OCI-LY3 (cell line): ENCODE results near the gene NINJ1.

Experiments
- EZH2phosphoT487 ChIP-seq: fragments of 200-600 bp; shearing (Covaris generic); IDR thresholded peaks from 2 replicates; pipeline ENCODE4 v1.6.1; 2018; ENCODE audit warnings: antibody characterized with exemption, mixed run types, low read depth
- TF ChIP-seq, protein P1 (sequence below): fragments of 200-600, 300-600 bp; sonication (generic); IDR thresholded peaks from 2 replicates; pipeline ENCODE4 v1.5.1; 2014; ENCODE audit warnings: antibody characterized with exemption, low read length, low read depth

DNA sequence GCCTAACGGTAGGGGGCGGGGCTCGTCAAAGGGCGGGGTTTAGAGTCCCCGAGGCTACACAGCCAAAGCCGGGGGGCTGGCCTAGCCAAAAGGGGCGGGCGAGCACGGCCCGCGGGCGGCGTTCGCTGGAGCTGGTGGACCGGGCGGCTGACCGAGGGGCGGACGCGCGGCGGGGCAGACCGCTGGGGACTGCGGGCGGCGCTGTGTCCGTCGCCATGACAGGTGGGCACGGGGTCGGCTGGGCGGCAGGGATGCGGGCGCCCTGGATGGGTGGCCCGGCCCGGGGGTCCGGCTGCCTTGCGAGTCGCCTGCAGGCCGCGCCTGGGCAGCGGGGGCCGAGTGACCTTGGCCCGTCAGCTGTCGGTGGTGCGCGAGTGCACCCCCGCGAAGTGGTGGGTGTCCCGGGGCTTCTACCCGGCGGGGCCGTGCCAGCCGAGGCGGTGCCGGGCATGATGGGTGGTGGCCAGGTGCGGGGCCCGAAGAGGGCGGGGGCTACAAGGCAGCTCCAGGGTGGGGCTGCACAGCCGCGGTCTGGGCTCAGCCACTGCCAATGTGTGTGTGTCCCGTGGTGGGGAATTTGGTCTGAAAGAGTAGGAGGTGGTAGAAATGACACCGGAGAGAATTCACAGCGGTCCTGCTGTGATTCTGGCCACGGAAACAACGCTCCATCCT lies 37.8 kb downstream of the NINJ1 start, which contains the start of gene CARD19:
- TF ChIP-seq, protein P1, sequence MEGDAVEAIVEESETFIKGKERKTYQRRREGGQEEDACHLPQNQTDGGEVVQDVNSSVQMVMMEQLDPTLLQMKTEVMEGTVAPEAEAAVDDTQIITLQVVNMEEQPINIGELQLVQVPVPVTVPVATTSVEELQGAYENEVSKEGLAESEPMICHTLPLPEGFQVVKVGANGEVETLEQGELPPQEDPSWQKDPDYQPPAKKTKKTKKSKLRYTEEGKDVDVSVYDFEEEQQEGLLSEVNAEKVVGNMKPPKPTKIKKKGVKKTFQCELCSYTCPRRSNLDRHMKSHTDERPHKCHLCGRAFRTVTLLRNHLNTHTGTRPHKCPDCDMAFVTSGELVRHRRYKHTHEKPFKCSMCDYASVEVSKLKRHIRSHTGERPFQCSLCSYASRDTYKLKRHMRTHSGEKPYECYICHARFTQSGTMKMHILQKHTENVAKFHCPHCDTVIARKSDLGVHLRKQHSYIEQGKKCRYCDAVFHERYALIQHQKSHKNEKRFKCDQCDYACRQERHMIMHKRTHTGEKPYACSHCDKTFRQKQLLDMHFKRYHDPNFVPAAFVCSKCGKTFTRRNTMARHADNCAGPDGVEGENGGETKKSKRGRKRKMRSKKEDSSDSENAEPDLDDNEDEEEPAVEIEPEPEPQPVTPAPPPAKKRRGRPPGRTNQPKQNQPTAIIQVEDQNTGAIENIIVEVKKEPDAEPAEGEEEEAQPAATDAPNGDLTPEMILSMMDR: no peak
- TF ChIP-seq EZH2phosphoT487: no peak
